NCI-H1436 (cell line): Measurements from ENCODE around the gene WDR11.
"Not testable (repeated sequence)": the region's sequence is repeated elsewhere in the genome, so short reads cannot be mapped to it uniquely, and the experiment has no call there.

Experiments
- DNase-seq: peaks from one replicate; lab custom pipeline; 2025; lab: John Stamatoyannopoulos, UW

Gene WDR11

DNA sequence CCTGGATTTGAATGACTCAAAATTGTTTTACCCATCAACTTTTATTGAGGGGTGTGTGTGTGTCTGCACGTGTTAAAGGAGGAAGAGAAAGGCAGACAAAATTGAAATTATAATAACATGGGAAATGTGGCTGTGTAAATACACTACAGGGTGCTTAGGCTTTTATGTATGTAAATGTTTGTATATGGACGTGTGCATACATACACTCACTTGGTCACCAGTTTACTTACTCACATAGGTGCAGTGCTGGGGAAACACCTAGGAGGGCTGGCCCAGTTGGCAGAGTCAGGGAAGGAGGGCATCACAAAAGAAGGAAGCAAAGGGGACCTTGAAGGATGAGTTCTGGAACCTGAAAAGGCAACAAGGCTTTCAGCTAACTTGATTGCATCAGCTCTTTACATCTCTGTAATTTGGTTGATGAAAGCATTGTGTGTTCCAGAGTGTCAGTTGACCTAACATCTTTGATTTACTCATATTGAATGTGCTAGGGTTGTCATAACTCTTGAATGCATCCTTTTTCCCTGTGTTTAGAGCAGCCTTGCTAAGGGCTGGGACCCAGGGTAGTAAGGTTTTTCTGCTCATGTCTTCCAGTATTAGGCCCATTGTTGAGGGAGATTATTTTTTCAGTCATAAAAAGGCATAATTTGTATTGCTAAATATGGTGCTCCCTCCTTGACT, 10.2 kb downstream of the WDR11 start:
- DNase-seq, result no peak

DNA sequence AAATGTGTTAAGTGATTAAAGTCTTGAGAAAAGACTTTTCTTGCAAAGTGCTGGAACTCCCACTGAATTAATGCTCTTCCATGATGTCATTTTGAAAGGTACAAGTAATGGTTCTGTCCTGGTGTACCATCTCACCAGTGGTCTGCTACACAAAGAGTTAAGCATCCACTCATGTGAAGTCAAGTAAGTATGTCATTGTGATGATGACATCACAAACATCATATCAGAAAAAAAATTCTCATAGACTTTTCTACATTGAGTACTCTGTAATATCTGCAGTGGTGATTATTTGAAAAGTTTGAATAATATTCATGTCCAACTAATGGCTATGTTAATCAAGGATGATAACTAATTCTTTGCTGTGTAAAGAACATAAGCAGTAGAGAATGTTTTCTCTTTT, 22.6 kb downstream of the WDR11 start:
- no peak for DNase-seq

DNA sequence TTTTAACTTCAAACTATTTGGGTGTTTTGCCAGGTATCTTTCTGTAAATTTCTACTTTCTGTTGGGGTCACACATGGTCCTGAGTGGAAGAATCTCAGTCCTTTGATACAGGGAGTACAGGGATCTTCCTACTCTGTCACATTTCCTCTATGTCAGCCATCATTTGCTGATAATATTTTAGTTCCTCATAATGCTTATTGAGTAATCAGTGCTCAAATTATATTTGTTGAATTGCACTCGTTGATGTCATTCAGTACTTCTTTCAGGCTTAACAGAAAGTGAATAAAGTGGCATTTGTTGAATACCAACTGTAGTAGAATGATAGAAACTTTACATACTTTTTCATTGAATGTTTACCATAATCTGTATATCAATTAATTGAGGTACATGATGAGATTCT, 31.9 kb downstream of the WDR11 start:
- no peak for DNase-seq

DNA sequence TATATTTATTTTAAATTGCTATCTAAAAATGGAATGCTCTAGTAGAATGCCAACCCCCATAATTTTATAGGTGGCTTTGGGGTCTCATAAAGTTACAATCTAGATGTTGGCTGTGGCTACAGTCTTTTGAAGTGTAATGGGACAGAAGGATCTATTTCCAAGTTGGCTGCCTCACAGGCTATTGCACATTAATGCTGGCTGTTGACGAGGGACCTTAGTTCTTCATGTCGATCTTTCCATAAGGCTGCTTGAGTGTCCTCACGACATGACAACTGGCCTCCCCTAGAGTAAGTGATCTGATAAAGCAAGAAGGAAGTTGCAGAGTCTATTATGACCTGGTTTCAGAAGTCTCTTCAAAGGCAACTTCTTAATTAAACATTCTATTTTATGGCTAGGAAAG, 36.3 kb downstream of the WDR11 start:
- DNase-seq, result no peak

DNA sequence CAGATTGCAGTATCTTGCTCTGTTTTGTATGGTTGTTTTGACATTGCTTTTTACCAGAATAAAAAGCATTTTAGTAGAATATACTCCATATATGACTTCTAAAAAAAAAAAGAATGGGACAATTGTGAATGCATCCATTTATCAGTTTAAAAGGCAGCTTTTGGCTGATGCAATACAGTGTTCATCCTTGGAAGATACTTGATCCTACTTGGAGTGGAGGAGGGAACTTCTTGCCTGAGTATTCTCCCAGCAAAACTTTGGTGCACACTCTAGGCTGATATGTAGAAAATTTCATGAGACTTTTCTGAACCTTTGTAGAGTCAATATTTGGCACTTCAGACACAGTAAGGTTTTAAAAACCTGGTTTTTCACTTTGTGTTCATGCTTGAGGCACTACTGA, 40.2 kb downstream of the WDR11 start:
- DNase-seq, result no peak

DNA sequence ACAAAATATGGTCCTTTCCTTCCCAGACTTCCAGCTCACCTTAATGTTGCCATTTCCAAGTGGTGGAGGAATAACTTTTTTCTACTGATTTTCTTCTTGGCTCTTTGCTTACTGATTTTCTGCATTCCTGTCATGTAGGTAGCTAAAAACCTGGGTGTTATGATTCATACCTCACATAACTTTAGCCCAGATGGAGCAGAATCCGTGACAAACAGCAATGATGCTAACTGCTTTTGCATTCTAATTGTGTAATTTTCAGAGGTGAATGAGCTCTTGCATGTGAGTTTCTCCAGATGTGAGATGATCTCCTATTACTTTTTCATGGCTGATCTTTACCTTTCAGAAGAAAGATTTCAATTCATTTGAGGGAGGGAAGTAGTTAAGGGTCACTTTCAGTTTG, 43.4 kb downstream of the WDR11 start:
- DNase-seq, result no peak

DNA sequence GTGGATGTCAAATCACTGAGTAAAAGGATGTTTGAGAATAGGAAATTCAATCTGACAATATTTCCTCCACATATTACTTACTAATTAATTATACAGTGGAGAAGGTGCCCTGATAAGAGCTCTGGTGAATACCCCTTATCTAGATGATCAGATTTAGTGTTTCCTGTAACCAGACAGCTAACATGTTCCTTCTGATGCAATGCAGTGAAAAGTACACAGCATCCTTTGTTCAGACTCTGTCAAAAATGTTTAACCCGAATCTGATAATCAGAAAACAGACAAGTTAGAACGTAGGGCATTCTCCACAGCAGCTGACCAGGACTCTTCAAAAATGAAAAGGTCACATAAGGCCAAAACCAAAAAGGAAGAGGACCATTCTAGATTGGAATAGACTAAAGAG, 46.2 kb downstream of the WDR11 start:
- DNase-seq, result no peak

DNA sequence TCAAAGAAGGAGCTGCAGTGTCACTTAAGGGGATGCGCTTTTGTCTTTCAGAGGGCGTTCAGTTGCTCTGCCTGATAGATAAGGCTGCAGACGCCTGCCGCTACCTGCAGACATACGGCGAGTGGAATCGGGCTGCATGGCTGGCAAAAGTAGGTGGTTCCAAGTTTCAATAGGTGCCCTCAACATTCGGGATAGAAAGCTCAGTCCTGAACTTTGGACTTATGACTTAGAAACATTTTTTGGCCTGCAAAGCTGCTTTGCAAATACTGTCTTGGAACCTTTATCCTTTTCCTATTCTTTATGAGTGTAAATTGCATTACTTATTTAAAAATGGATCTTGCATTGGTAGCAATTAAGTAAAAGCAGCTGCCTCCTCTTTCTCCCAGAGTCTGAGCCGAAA, 54.1 kb downstream of the WDR11 start:
- no peak for DNase-seq

DNA sequence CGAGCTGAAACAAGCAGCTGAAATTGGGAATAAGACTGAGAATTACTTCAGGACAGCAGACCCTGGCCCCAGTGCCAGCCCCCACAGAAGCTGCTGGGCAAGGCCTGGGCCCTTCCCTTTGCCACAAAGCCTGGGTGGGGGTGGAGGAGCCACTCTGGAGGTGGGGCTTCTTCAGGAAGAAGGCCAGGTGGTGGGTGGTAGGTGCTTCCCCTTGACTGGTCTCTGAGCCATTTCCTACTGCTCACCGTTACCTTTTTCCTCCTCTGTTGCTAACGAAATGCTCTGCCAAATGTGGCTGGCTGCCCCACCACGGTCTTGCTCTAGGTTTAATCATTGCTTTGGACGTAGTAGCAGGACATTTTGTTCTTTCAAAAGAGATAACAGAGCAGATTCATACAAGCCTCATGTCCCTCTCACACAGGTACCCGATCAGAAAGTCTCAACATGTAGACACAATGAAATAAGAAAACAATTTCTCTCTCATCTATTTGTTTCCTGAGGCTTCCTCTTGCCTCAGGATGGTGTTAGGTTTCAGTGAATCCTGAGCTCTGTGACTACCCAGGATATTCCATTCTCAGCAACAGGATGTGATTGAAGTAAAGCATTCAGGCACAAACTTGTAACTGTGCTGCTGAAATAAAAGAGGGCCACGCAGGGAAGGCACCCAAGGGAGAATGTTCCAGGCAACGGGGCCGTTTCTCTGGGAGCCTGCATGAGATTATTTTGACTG, 66.5 kb downstream of the WDR11 start:
- no peak for DNase-seq

DNA sequence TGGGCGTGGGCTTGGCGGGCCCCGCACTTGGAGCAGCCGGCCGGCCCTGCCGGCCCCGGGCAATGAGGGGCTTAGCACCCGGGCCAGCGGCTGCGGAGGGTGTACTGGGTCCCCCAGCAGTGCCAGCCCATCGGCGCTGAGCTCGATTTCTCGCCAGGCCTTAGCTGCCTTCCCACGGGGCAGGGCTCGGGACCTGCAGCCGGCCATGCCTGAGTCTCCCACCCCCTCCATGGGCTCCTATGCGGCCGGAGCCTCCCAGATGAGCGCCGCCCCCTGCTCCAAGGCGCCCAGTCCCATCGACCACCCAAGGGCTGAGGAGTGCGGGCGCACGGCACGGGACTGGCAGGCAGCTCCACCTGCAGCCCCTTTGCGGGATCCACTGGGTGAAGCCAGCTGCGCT, 72.7 kb downstream of the WDR11 start:
- DNase-seq, result not testable (repeated sequence)

DNA sequence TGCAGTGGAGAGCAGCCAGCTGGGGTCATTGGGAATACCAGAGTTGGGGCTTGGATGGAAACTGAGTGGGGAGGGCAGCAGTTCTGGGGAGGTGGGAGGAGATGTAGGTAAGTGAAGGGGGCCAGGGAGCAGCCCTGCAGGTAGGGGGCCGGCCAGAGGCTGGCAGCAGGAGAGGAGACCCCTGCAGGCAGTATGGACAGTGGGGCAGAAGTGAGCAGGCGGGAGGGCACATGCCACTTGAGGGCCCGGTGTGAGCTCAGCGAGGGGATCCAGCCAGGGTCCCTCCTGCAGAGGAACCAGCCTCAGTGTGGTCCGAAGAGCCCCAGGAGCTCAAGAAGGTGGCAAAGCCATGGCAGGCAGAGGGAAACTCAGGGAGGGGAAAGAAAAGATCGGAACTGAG, 75.4 kb downstream of the WDR11 start:
- no peak for DNase-seq

DNA sequence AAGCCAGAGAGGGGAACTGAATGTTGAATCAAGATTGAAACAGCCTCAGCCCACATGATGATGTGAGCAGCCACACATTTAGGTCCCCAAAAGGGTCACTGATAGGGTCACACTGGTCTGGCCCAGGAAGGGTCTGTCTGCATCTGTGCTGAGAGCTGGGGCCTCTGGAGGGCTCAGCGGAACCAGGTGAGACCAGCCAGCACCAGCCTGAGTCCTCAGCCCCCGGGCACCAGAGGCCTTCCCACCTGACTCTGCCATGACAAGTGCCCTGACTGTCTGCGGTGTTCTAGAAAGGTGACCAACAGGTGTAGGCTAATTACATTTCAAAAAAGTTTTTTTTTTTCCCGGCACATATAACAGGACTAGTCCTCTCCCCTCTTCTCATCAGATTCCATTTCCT, 76.2 kb downstream of the WDR11 start:
- DNase-seq, result no peak

DNA sequence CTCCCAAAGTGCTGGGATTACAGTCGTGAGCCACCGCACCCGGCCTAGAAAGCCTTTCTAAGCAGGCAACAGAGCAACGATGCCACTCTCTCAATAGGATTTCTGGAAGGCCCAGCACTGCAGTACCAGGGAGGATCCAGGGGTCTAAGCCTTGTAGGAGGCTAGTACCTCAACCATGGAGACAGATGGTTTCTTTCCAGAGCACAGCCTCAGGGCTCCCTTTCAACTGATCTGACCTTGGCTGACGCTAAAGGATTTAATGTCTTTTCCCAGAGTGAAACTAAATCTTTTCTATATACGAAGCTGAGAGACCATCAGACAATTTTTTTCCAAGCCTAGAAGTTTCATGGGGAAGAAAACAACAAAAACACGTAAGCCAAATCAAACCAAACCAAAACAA, 78.0 kb downstream of the WDR11 start:
- DNase-seq, result no peak

DNA sequence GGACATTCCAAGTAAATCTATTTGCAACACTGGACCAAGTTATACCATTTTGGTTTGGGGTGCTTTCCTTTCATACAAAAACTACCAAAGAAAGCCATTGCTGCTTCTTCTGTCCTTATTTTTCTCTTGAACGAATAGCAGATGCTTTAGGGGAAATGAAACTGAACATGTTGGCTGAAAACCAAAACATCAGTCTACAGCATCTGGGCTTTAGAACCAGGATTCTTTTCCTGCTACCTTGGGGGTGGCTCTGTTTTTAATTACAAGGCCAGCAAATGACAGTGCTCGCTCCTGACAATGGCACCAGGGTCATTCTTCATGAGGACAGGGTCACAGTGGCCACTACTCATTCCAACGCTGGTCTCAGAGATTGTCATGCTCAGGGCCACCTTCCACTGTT, 80.3 kb downstream of the WDR11 start:
- no peak for DNase-seq

DNA sequence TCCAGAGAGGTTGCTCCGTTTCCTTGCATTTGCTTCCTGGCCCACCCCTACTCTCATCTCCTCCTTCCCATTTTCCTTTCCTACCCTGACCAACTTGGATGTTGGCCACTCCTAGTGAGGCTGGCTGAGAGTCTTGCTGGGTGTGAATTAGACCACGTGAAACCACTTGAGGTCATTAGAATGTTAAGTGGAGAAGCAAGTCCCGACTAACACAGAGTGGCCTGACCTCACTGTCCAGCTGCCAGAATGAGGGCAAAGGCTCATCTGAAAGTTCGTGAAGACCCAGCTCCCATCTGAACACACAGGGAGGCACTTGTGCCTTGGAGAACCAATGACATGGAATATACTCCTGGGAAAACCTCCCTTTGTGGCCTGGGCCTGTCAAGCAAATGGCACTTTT, 80.8 kb downstream of the WDR11 start:
- DNase-seq, result no peak

DNA sequence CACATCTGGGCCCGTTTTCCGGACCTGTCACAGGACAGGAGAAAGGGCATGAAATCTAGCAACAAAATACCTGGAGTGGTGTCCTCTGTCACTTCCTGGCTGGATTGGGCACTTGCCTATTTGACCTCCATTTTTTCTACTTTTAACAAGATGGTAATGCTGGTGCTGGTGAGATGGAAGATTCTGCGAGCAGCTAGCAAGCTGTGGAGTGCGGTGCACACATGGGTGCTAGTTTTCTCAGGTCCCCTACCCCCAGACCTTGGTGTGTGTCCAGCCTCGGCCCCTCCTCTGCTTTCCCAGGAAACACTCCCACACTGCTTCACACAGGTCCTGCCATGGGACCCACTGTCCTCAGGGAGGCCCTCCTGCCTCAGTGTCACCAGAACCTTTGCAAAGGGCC, 87.7 kb downstream of the WDR11 start:
- no peak for DNase-seq

DNA sequence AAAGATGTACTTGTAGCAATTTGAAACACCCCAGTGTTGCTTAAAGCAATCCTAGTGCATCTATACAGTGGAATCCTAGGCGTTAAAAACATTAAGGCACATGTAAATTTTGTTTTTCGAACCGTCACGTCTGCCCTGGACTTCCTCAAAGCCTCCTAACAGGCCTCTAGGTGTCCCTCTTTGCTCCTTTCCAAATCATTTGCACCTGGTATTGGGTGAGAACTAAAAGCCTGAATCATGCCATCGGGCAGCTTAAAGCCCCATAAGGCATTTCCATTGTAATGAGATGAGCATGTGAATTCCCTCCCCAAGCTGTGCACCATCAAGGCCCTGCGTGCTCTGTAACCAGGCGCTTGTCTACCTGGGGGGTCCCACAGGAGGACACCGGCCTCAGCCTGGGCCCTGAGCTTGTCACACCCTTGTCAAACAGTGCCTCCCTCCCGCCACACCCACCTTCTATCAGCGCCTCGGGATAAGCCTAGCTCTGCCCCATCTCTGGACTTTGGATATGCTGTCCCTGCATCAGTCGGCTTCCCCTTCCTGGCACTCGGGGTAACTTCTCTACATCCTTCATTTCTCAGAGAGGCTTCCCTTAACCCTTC, 89.2 kb downstream of the WDR11 start:
- DNase-seq, result no peak

DNA sequence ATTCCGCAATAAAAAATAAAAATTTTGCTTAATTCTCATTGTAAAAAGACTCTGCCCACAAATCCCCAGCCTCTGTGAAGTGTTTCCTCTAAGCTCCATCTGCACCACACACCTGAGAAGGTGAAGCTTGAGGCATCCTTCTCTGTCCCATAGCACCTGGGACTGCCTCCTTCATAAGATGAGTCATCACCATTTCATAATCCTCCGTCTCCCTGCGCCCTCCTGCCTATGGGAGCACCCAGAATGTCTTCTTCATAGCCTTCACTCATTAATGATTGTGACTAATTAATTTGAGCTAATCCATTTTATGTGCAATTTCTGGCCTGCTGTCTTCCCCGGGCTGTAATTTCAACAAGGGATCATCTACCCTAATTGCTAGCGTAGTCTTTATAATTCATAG, 90.3 kb downstream of the WDR11 start:
- no peak for DNase-seq

DNA sequence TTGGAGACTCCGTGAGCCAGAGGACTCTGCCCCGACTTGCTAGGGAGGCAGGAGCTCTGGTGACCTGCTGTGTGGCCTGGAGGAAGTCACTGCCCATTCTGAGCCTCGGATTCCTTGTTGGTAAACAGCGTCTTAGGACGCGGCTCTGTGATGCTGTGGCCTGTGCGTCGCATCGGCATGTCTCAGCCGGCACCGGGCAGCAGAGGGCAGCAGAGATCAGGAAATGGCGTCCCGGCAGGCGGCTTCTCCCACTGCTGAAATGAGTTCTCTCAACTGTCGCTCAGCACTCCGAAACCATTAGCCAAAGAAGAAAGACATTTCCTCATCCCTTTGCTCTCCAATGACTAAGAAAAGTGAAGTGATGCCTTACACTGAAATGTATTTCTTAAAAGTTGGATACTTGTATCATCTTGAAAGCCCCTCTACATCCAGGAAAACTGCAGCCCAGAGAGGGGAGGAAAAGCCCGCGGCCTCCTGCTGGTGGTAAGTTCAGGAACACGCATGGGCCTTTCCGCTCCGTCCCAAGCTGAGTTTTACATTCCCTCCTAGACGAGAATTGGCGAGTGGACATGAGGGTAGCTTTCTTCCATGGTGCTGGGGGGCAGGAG, 91.7 kb downstream of the WDR11 start:
- DNase-seq, result peak; percentile 55

DNA sequence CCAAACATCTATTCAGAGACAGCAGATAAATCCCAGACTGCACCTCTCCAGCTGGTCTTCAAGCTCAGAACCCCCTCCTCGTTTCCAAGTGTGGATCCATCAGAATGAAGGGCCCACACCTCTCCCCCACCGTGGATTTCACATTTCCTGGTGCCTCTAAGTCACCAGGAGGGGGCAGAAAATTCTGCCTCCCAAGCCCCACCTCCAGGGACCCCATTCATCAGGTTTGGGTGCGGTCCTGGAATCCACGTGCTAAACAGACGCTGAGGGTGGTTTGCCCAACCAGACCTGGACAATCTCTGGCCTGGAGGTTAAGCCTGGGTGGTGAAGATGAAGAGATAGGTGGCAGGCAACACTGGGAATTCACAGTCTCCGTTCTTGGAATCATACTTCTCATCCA, 92.4 kb downstream of the WDR11 start:
- no peak for DNase-seq

DNA sequence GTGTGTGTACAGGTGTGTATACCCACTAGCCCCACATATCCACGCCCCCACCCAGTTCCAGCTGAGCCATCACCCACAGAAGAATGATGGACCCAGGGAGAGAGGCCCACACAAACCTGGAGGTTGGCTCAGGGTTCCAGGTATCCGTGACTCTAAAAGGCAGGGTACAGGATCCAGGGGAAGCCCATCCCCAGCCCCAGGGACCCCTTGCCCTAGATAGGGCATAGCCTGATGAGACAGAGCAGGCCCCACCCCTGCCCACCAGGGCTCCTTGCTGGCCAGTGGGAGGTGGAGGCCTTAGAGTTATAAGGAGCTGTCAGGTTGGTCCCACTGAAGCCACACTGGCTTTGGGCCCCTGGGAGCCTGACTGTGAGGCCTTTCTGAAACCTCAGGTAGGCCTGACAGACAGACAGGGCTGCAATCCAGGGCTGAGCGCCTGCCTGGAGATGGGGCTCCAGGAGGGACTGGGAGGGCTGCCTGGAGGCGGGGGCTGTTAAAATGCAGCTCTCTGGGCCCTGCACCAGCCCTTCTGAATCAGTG, 93.5 kb downstream of the WDR11 start:
- DNase-seq, result no peak

DNA sequence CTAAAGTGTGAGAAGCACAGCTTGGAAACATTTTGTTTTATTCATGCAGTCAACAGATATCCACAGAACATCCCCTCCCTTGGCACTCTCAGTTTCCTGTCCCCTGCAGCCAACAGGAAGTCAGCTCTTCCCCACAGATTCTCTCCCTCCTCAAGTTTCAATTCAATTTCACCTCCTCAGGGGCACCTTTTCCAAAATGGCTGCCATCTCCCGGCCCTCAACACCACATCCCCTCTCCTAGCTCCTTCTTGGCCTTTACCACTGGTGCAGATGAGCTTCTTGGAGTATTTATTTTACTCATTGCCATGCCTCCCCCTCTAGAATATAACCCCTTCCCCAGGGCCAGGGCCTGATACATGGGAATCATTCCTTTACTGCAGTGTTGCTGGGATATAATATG, 94.0 kb downstream of the WDR11 start:
- no peak for DNase-seq

DNA sequence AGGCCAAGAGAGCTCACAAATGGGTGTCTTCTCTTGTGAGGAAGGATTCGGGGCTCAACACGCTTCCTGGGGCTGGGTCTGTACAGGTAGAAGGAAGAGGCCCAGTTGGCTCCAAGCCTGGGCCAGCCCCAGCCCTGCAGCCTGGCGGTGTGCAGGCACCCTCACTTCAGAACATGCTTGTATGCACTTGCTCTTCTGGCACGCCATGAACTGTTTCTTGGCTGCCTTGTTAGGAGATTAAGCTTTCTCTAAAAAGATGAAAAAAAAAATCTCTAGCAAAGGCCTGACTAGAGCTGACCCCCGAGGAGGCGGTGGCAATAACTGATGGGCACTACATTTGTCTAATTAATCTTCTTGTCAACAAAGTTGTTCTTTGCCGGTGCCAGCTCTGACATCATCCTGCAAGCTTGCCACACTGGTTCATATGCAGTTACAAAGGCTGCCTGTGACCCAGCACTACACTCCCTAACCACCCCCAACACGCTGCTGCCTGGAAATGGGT, 94.7 kb downstream of the WDR11 start:
- DNase-seq, result no peak
